Measurements from ENCODE around the gene FNBP1L. TPM values are rescaled to one million over a fixed set of nuclear protein-coding genes. Genes with fewer than 3 reads are reported as not detected.

Gene FNBP1L
- total RNA-seq, 6 experiments from 2014 or later = 9.0 to 15.6 (median 12.1) TPM

GRCh38 chr1:93426181-93426580 is 21.7 kb upstream of the FNBP1L start:
- H3K36me3 ChIP-seq = no peaks in the 10 kb centered on the region
- H3K27ac ChIP-seq = no peak overlapping the region
- ATAC-seq (no peak), DNase-seq (no peak)
- H3K27me3 ChIP-seq = no peaks in the 10 kb centered on the region
- H3K4me3 ChIP-seq = no peak overlapping the region
- intact Hi-C loops (cut with DNase I) = no loop called here
- no peaks in the 10 kb centered on the region for H3K4me1 ChIP-seq
- WGBS (ENCODE audit: insufficient coverage, low coverage, low lambda C conversion rate, missing lambda C conversion rate) = 67% methylated on average over 2 of the region's 2 CpGs
- no peaks in the 10 kb centered on the region for H3K9me3 ChIP-seq
- TF ChIP-seq POLR2A (IDR thresholded peaks at IDR 0.05) = no peak
- no peak for TF ChIP-seq CTCF (IDR thresholded peaks at IDR 0.05)

- DNase-seq (no peak), ATAC-seq (no peak)
- Histone ChIP-seq H3K4me3 (no peak overlapping the region), H3K27me3 (no peaks in the 10 kb centered on the region), H3K27ac (no peak overlapping the region), H3K9me3 (no peaks in the 10 kb centered on the region), H3K4me1 (no peaks in the 10 kb centered on the region), H3K36me3 (no peaks in the 10 kb centered on the region)
- intact Hi-C loops (cut with DNase I) = no loop called here
- no peak for TF ChIP-seq POLR2A (IDR thresholded peaks at IDR 0.05)
- TF ChIP-seq CTCF (IDR thresholded peaks at IDR 0.05) = no peak
- 100% methylated on average over 1 of the region's 3 CpGs for WGBS (ENCODE audit: insufficient coverage, low coverage, low lambda C conversion rate, missing lambda C conversion rate)
Measured at GRCh38 chr1:93427656-93428055, 20.3 kb upstream of the FNBP1L start.

GRCh38 chr1:93433407-93433961 is 14.4 kb upstream of the FNBP1L start:
- ATAC-seq = peak; percentile 84 to 88 (median 86)
- WGBS (ENCODE audit: insufficient coverage, low coverage, low lambda C conversion rate, missing lambda C conversion rate) = 21% methylated on average over 3 of the region's 5 CpGs

GRCh38 chr1:93434088-93434487 is 13.8 kb upstream of the FNBP1L start:
- no peaks in the 10 kb centered on the region for H3K9me3 ChIP-seq
- no peaks in the 10 kb centered on the region for H3K27me3 ChIP-seq
- DNase-seq (no peak), ATAC-seq (no peak)
- WGBS (ENCODE audit: insufficient coverage, low coverage, low lambda C conversion rate, missing lambda C conversion rate) = 57% methylated on average over 1 of the region's 3 CpGs
- peaks cover 0 to 14% (median 2%) of the 10 kb centered on the region in 4 donors for H3K4me1 ChIP-seq
- H3K27ac ChIP-seq = no peak overlapping the region
- no peaks in the 10 kb centered on the region for H3K36me3 ChIP-seq
- no peak overlapping the region for H3K4me3 ChIP-seq
- intact Hi-C loops (cut with DNase I) = loop anchor here in 1 of 2 donors (10.0 kb wide), 2 partner anchors 181 to 381 kb away; no protein-coding TSS in a partner anchor
- TF ChIP-seq CTCF (IDR thresholded peaks at IDR 0.05) (no peak), POLR2A (IDR thresholded peaks at IDR 0.05) (no peak)

More at GRCh38 chr1:93433407-93433961, 14.4 kb upstream of the FNBP1L start:
- Histone ChIP-seq H3K9me3 (no peaks in the 10 kb centered on the region), H3K27ac (no peak overlapping the region), H3K36me3 (no peaks in the 10 kb centered on the region), H3K4me1 (peaks cover 0 to 14% (median 2%) of the 10 kb centered on the region in 4 donors), H3K4me3 (no peak overlapping the region), H3K27me3 (no peaks in the 10 kb centered on the region)
- DNase-seq = peak; percentile 55 to 80 (median 70)
- intact Hi-C loops (cut with DNase I) = loop anchor here in 1 of 2 donors (10.0 kb wide), 2 partner anchors 181 to 381 kb away; no protein-coding TSS in a partner anchor
- TF ChIP-seq CTCF (IDR thresholded peaks at IDR 0.05) (peak; percentile 36 to 57 (median 50)), POLR2A (IDR thresholded peaks at IDR 0.05) (no peak)

Measured in right lobe of liver (tissue), 6 donors.